K562 (cell line): ENCODE measurements around the gene SLC20A1. TPM values are rescaled to one million over a fixed set of nuclear protein-coding genes. Genes with fewer than 3 reads are reported as not detected.
A peak's percentile ranks its signal among the peaks of the same experiment; 100 is the strongest.

Experiments
- ATF3 ChIP-seq, 2 experiments: fragments of 450-650 bp in 1 of 2; sonication (generic) in 1 of 2; formaldehyde crosslinking in 1 of 2; IDR thresholded peaks in 1 of 2; conservative IDR thresholded peaks in 1 of 2; 2 replicates each; pipeline versions ENCODE4 v1.6.1 to v1.8.1; 2016 to 2023; ENCODE audit warnings: mild to moderate bottlenecking in 2 of 2, moderate library complexity in 2 of 2, inconsistent platforms in 1 of 2, missing genetic modification reagents in 1 of 2
- JUN ChIP-seq, 2 experiments: sonication (generic) in 1 of 2; formaldehyde crosslinking in 1 of 2; IDR thresholded peaks; 2 replicates each; pipeline versions ENCODE4 v1.6.1 to v1.8.0; 2012 to 2022; ENCODE audit warnings: borderline replicate concordance in 2 of 2, mild to moderate bottlenecking in 2 of 2, improper control_type of control experiment in 1 of 2, low read depth in 1 of 2, low read length in 1 of 2, missing genetic modification reagents in 1 of 2
- NRF1 ChIP-seq, 2 experiments: fragments of 450-650 bp; IDR thresholded peaks in 1 of 2; conservative IDR thresholded peaks in 1 of 2; 2 replicates each; pipeline ENCODE4 v1.6.1; 2014; ENCODE audit warnings: mild to moderate bottlenecking in 2 of 2
- OTX1 ChIP-seq: fragments of 450-650 bp; formaldehyde crosslinking; IDR thresholded peaks from 2 replicates; pipeline ENCODE4 v1.4.0; 2022; ENCODE audit warnings: mild to moderate bottlenecking
- RNF2 ChIP-seq: sonication (generic); IDR thresholded peaks from 2 replicates; pipeline ENCODE4 v1.6.1; 2016
- TBL1XR1 ChIP-seq, 2 experiments: IDR thresholded peaks; 2 replicates each; pipeline ENCODE4 v1.6.1; 2012; ENCODE audit warnings: improper control_type of control experiment in 2 of 2, low read length in 2 of 2, mild to moderate bottlenecking in 1 of 2
- ZBTB33 ChIP-seq: sonication (generic); formaldehyde crosslinking; IDR thresholded peaks from 2 replicates; pipeline ENCODE4 v1.8.1; 2023; ENCODE audit warnings: mild to moderate bottlenecking, missing genetic modification reagents
- ZBTB40 ChIP-seq, 2 experiments: fragments of 450-650 bp in 1 of 2; sonication (generic) in 1 of 2; formaldehyde crosslinking in 1 of 2; IDR thresholded peaks; 2 replicates each; pipeline versions ENCODE4 v1.7.1 to v1.9.0; 2016 to 2022; ENCODE audit warnings: inconsistent platforms in 1 of 2, mild to moderate bottlenecking in 1 of 2, missing genetic modification reagents in 1 of 2
- polyA plus RNA-seq, 8 experiments: library from polyadenylated mRNA; depleted of rRNA in 4 of 8; stranded (reverse) in 5 of 8; unstranded in 3 of 8; fragments of >200 nt; fragmentation: Nextera tagmentation in 2 of 8; fragmentation: Illumina TruSeq in 1 of 8; extraction: Ambion mirVana in 2 of 8; extraction: Trizol in 1 of 8; gene quantifications; 2 replicates each; pipeline versions ENCODE4 v1.2.1 to v1.2.3, GENCODE V29; 2011 to 2014; ENCODE audit warnings: inconsistent platforms in 1 of 8, missing spikeins in 1 of 8
- total RNA-seq, 7 experiments: library from RNA; depleted of rRNA in 6 of 7; stranded (reverse); fragments of >200 nt in 6 of 7; fragmentation: Illumina TruSeq in 2 of 7; extraction: Trizol in 2 of 7; gene quantifications; 2 replicates each; pipeline versions ENCODE4 v1.2.1 to v1.2.3, GENCODE V29; 2011 to 2021; ENCODE audit warnings: low replicate concordance in 1 of 7

SLC20A1 gene
- total and polyA plus RNA-seq, 9 of the 15 experiments (the other 6 are each of a cell fraction or from before 2014, with no cell fraction given): 53.8 to 150 (median 74.7) TPM

GRCh38 chr2:112623913-112624777, 21.6 kb upstream of the SLC20A1 start (continued):
- no peak for TF ChIP-seq ZBTB33
- peak in 1 of 2 experiments; percentile 27; a peak in 1 of 4 replicates for TF ChIP-seq NRF1 (conservative IDR thresholded peaks at IDR 0.05 in 1 of 2, IDR thresholded peaks at IDR 0.05 in 1 of 2)
- no peak for TF ChIP-seq OTX1 (CRISPR knock-in tag)
- no peak for TF ChIP-seq TBL1XR1 (IDR thresholded peaks at IDR 0.05; ENCODE audit: low read length in 2 of 2)
- no peak for TF ChIP-seq ZBTB40 (IDR thresholded peaks at IDR 0.05)
- no peak for TF ChIP-seq ZBTB40 (CRISPR knock-in tag; IDR thresholded peaks at IDR 0.05)
- TF ChIP-seq RNF2: no peak
- TF ChIP-seq ATF3 (IDR thresholded peaks at IDR 0.05): peak; percentile 82
- no peak for TF ChIP-seq ATF3 (CRISPR knock-in tag; conservative IDR thresholded peaks at IDR 0.05)
- peak; percentile 63; the same call in 1 of the 2 replicates for TF ChIP-seq JUN (IDR thresholded peaks at IDR 0.05; ENCODE audit: borderline replicate concordance, low read depth, low read length)
- TF ChIP-seq JUN (CRISPR knock-in tag; IDR thresholded peaks at IDR 0.05; ENCODE audit: borderline replicate concordance): no peak
